Prostate gland (tissue), 2 donors: ENCODE data around the gene GUCD1. TPM values are rescaled to one million over a fixed set of nuclear protein-coding genes. Genes with fewer than 3 reads are reported as not detected.

ENCODE experiments used
- DNase-seq: peaks from one replicate; pipeline ENCODE4 v3.0.0-alpha.2; 2019; ENCODE audit warnings: low spot score
- H3K27ac ChIP-seq, 2 donors: fragments of 200-600 bp; sonication (generic); 2 replicates each; pipeline ENCODE4 v1.5.1; 2017 to 2019
- H3K27me3 ChIP-seq: fragments of 200-600 bp; sonication (generic); replicated peaks from 2 replicates; pipeline ENCODE4 v1.5.1; 2019; ENCODE audit not compliant: insufficient read depth
- H3K36me3 ChIP-seq, 2 donors: fragments of 200-600 bp; sonication (generic); 1 replicate in 1 of 2; 2 replicates in 1 of 2; pipeline versions ENCODE4 v1.5.1 to v1.8.1; 2017 to 2019
- H3K4me1 ChIP-seq: fragments of 200-600 bp; sonication (generic); replicated peaks from 2 replicates; pipeline ENCODE4 v1.5.1; 2019
- H3K4me3 ChIP-seq, 2 donors: fragments of 200-600 bp; sonication (generic); 2 replicates each; pipeline ENCODE4 v1.5.1; 2017 to 2019
- H3K9me3 ChIP-seq: fragments of 200-600 bp; sonication (generic); 2 replicates; pipeline ENCODE4 v1.5.1; 2017
- CTCF ChIP-seq, 4 experiments: fragments of 200-600 bp in 2 of 4; fragments of 450-650 bp in 2 of 4; sonication (generic) in 2 of 4; IDR thresholded peaks; 1 replicate in 3 of 4; 2 replicates in 1 of 4; pipeline ENCODE4 v1.5.1; 2016 to 2019; ENCODE audit warnings: antibody characterized with exemption in 4 of 4, mild to moderate bottlenecking in 2 of 4, moderate library complexity in 2 of 4
- POLR2A ChIP-seq: fragments of 450-650 bp; IDR thresholded peaks from one replicate; pipeline ENCODE4 v1.6.1; 2016; ENCODE audit warnings: antibody characterized with exemption, mild to moderate bottlenecking
- POLR2AphosphoS5 ChIP-seq: sonication (generic); formaldehyde crosslinking; IDR thresholded peaks from one replicate; pipeline ENCODE4 v1.6.1; 2017; ENCODE audit warnings: antibody characterized with exemption
- WGBS: methylation state at CpG from one replicate; pipeline ENCODE4 v1.1.5; 2018; 5-methylcytosine and 5-hydroxymethylcytosine counted together
- intact Hi-C: fragments of 100-400 bp; cut with DNase I; formaldehyde crosslinking; loops from one replicate; pipeline ENCODE4 v1.14.2; 2022
- total RNA-seq, 2 donors: library from RNA; depleted of rRNA; stranded (reverse); fragments of >200 nt; gene quantifications; one replicate each; pipeline ENCODE4 v1.1.0, GENCODE V29; 2016

GUCD1 gene
- total RNA-seq, 2 donors from 2014 or later, result 143 to 147 TPM

- H3K36me3 ChIP-seq, result no peaks in the 10 kb centered on the region
- DNase-seq, result no peak
- H3K9me3 ChIP-seq, result no peaks in the 10 kb centered on the region
- no peak overlapping the region for H3K27ac ChIP-seq
- H3K4me3 ChIP-seq, result no peak overlapping the region
- intact Hi-C loops, result no loop called here
- no peaks in the 10 kb centered on the region for H3K4me1 ChIP-seq
- TF ChIP-seq POLR2A (no peak), POLR2AphosphoS5 (no peak), CTCF (IDR thresholded peaks at IDR 0.05) (no peak)
- H3K27me3 ChIP-seq, result no peaks in the 10 kb centered on the region
- WGBS, result 8% methylated on average over 3 of the region's 3 CpGs
These were observed 38.6 kb downstream of the GUCD1 start for GRCh38 chr22:24516301-24516737.

GRCh38 chr22:24515027-24515338, 40.0 kb downstream of the GUCD1 start:
- 88% methylated on average over 8 of the region's 8 CpGs for WGBS
- Histone ChIP-seq H3K36me3 (no peaks in the 10 kb centered on the region), H3K27me3 (no peaks in the 10 kb centered on the region), H3K27ac (no peak overlapping the region), H3K4me3 (no peak overlapping the region), H3K9me3 (no peaks in the 10 kb centered on the region), H3K4me1 (no peaks in the 10 kb centered on the region)
- no peak for TF ChIP-seq POLR2AphosphoS5
- TF ChIP-seq POLR2A, result no peak
- no peak for TF ChIP-seq CTCF (IDR thresholded peaks at IDR 0.05)
- intact Hi-C loops, result no loop called here
- DNase-seq, result no peak

GRCh38 chr22:24514241-24515026, 40.5 kb downstream of the GUCD1 start:
- H3K4me1 ChIP-seq, result no peaks in the 10 kb centered on the region
- 60% methylated on average over 13 of the region's 14 CpGs for WGBS
- H3K27me3 ChIP-seq, result no peaks in the 10 kb centered on the region
- intact Hi-C loops, result no loop called here
- no peak for DNase-seq
- H3K9me3 ChIP-seq, result no peaks in the 10 kb centered on the region
- no peak for TF ChIP-seq POLR2A
- H3K36me3 ChIP-seq, result no peaks in the 10 kb centered on the region
- no peak overlapping the region for H3K27ac ChIP-seq
- no peak overlapping the region for H3K4me3 ChIP-seq

GRCh38 chr22:24513378-24514240, 41.3 kb downstream of the GUCD1 start:
- TF ChIP-seq POLR2AphosphoS5 (no peak), CTCF (IDR thresholded peaks at IDR 0.05) (no peak)
- intact Hi-C loops, result no loop called here
- no peak overlapping the region for H3K27ac ChIP-seq
- no peak for DNase-seq
- H3K9me3 ChIP-seq, result no peaks in the 10 kb centered on the region
- no peaks in the 10 kb centered on the region for H3K27me3 ChIP-seq
- 91% methylated on average over 9 of the region's 9 CpGs for WGBS
- H3K36me3 ChIP-seq, result no peaks in the 10 kb centered on the region
- H3K4me3 ChIP-seq, result no peak overlapping the region
- no peaks in the 10 kb centered on the region for H3K4me1 ChIP-seq

GRCh38 chr22:24512043-24512442, 42.9 kb downstream of the GUCD1 start:
- intact Hi-C loops, result no loop called here
- 72% methylated on average over 3 of the region's 3 CpGs for WGBS
- H3K4me1 ChIP-seq, result no peaks in the 10 kb centered on the region
- H3K27ac ChIP-seq, result no peak overlapping the region
- H3K9me3 ChIP-seq, result no peaks in the 10 kb centered on the region
- TF ChIP-seq POLR2A (no peak), CTCF (IDR thresholded peaks at IDR 0.05) (no peak), POLR2AphosphoS5 (no peak)
- DNase-seq, result no peak
- H3K4me3 ChIP-seq, result no peak overlapping the region
- no peaks in the 10 kb centered on the region for H3K27me3 ChIP-seq
- H3K36me3 ChIP-seq, result no peaks in the 10 kb centered on the region
